NB4 (cell line): ENCODE measurements around the gene FASTK.

ENCODE experiments used
- MAX ChIP-seq: IDR thresholded peaks from 2 replicates; pipeline ENCODE4 v1.6.1; 2011; ENCODE audit warnings: low read depth, low read length
- POLR2A ChIP-seq: IDR thresholded peaks from 2 replicates; pipeline ENCODE4 v1.6.1; 2011; ENCODE audit warnings: mild to moderate bottlenecking; ENCODE audit not compliant: insufficient read length; ENCODE audit errors: extremely low read depth
- TF ChIP-seq, protein P1 (sequence below): IDR thresholded peaks from one replicate; pipeline ENCODE4 v1.5.1; 2012; ENCODE audit warnings: low read depth, low read length

- TF ChIP-seq, protein P1, sequence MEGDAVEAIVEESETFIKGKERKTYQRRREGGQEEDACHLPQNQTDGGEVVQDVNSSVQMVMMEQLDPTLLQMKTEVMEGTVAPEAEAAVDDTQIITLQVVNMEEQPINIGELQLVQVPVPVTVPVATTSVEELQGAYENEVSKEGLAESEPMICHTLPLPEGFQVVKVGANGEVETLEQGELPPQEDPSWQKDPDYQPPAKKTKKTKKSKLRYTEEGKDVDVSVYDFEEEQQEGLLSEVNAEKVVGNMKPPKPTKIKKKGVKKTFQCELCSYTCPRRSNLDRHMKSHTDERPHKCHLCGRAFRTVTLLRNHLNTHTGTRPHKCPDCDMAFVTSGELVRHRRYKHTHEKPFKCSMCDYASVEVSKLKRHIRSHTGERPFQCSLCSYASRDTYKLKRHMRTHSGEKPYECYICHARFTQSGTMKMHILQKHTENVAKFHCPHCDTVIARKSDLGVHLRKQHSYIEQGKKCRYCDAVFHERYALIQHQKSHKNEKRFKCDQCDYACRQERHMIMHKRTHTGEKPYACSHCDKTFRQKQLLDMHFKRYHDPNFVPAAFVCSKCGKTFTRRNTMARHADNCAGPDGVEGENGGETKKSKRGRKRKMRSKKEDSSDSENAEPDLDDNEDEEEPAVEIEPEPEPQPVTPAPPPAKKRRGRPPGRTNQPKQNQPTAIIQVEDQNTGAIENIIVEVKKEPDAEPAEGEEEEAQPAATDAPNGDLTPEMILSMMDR, result no peak
- TF ChIP-seq MAX, result no peak
- no peak for TF ChIP-seq POLR2A
Measured at GRCh38 chr7:151058781-151059366, 21.7 kb downstream of the FASTK start.
